Sciatic nerve (tissue), 2 donors: Measurements from ENCODE around the gene VTI1A. TPM values are rescaled to one million over a fixed set of nuclear protein-coding genes. Genes with fewer than 3 reads are reported as not detected.
A peak's percentile ranks its signal among the peaks of the same experiment; 100 is the strongest.
"Not testable (repeated sequence)": the region's sequence is repeated elsewhere in the genome, so short reads cannot be mapped to it uniquely, and the experiment has no call there.

Experiments used
- ATAC-seq: fragments of 200-7000 bp; cut with Tn5 transposase; one replicate; pipeline ENCODE4 v1.9.1; 2020; ENCODE audit warnings: mild to moderate bottlenecking, moderate library complexity
- DNase-seq: peaks from one replicate; pipeline ENCODE4 v3.0.0-alpha.2; 2020; ENCODE audit warnings: low spot score
- intact Hi-C: fragments of 100-400 bp; cut with DNase I; formaldehyde crosslinking; loops from one replicate; pipeline ENCODE4 v1.14.2; 2022
- total RNA-seq: library from RNA; stranded (reverse); fragmentation: NEBNext Ultra II Directional; extraction: Animal tissue kit (Norgen Biotek cat#: 25700); gene quantifications from one replicate; pipeline ENCODE4 v1.2.1, GENCODE V29; 2021
- donor health status: DM: no; HTN: no; CAD: no.
- donor health status: DM: no; HTN: no; CAD: no.

Gene VTI1A
- total RNA-seq, 1 donor from 2014 or later, result 44.0 TPM

DNA sequence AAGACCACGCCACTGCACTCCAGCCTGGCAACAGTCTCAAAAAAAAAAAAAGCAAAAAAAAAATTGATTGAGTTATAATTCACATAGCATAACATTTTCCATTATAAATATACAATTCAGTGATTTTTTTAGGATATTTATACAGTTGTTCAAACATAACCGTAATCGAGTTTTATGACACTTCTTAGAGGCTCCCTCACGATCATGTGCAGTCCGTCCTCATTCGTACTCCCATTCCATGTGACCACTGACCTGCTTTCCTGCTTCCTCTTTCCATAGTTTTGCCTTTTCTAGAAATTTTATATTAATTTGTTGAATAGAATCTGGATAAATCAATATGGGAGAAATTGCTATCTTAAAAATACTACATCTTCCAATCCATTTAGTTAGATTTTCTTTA is 45.7 kb downstream of the VTI1A start:
- ATAC-seq (no peak), DNase-seq (no peak)
- intact Hi-C loops, result no loop called here

DNA sequence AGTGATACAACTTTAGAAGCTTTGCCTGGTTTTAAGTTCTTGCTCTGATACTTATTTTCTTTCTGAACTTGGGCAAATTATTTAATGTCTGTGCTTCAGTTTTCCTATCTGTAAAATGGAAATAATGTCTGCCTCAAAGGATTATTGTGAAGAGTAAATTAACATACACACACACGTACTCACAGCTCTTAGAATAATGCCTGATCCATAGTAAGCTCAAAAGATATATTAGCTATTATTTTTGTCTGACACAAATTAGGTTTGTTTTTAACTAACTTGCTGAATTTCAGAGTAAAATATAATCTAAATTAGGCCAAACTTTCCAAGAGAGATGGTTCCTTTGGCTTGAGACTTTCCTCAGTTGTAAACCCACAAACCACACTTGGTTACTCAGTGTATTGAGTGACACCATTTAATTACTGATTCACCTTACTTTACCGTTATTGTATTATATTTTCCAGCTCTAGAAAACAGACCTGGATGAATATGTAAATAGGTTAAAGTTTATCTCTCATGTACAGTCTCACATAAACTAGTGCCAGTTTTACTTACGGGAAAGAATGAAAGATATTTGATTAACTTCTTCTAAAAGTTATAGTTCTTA is 50.4 kb downstream of the VTI1A start:
- intact Hi-C loops, result no loop called here
- no peak for ATAC-seq
- DNase-seq, result no peak

GRCh38 chr10:112498806-112499205 is 51.8 kb downstream of the VTI1A start:
- ATAC-seq (no peak), DNase-seq (no peak)
- intact Hi-C loops, result no loop called here

DNA sequence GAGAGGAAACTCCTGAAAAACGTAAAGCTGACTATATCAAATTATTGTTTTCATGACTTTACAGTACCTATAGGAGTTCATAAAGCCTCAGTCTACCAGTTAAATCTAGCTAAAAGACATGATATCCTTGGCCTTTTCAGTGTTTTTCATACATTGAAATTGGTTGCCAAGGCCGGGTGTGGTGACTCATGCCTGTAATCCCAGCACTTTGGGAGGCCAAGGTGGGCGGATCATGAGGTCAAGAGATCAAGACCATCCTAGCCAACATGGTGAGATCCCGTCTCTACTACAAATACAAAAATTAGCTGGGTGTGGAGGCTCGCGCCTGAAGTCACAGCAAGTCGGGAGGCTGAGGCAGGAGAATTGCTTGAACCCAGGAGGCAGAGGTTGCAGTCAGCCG is 53.0 kb downstream of the VTI1A start:
- ATAC-seq, intact Hi-C loops: not testable (repeated sequence)

DNA sequence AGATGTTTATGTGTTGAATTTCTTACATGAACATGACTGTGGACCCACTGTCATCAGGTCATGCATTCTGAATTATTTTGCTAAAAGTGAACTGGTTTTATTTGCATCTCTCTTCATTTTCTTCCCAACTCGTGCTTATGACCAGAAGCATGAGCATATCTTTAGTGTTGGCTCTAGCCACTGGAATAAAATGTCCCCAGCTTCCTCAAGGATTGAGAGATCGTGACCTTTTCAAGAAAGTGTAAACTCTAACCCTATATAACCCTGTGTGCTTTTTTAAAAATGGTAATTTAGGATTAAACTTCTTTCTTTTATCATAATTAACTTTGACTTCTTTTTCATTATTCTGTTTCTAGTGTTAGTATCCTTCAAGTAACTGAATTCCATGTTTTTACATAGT is 55.5 kb downstream of the VTI1A start:
- ATAC-seq (no peak), DNase-seq (no peak)
- intact Hi-C loops, result no loop called here

More for the DNA sequence above, 53.0 kb downstream of the VTI1A start:
- DNase-seq, result not testable (repeated sequence)

GRCh38 chr10:112503643-112504042 is 56.6 kb downstream of the VTI1A start:
- DNase-seq (no peak), ATAC-seq (no peak)
- intact Hi-C loops, result no loop called here

DNA sequence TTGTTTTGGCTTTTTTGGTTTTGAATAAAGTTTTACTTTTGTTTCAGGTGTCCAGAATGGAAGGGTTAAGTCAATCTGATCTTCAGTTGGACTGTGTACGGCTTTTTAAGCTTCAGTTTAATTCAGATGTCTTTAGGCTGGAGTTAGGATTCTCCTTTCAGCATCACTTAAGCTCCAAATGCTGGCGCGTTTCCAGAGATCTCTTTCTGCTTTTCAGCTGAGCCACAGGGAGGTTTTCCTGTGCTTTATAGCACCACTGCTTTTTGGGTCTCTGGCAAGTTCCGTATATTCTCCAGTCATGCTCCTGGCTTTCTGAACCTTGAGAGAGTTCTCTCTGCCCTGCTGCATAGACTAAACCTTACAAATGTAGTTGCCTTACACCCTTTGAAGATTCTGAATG is 60.0 kb downstream of the VTI1A start:
- no peak for ATAC-seq
- no peak for DNase-seq
- intact Hi-C loops, result no loop called here

GRCh38 chr10:112507988-112508387 is 61.0 kb downstream of the VTI1A start:
- intact Hi-C loops, result no loop called here
- no peak for DNase-seq
- ATAC-seq, result no peak

DNA sequence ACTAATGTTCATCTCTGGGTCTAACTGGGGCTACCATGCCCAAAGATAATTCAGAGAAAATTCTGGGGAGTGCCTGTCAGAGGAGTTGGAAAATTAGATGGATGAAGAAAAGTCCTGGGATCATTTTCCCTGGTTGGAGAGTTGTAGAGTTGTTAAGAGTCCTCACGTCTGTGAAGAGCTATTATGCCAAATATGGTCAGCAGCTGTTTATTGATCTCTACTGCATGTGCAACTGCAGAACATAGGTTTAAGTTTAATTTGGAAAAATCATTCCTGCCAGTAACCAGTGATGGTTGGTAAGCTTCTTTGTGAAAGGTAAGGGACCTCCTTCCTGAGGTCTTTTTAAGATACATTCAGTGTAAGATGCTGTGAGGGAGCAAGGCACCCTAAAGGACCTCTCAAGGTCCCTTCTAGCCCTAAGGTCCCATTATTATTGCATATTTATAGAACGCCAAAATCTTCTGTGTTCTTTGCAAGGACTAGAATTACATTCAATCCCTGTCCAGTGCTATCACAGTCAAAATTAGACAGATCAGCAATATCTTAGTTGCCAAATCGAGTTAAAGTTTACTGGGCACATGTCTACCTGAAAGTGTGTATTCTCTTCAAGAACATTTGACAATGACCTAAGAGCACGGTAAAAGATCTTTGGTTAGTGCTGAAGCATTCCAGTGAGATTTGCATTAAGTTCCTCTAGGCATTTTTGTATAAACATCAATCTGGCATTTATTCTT is 62.7 kb downstream of the VTI1A start:
- intact Hi-C loops, result no loop called here
- DNase-seq (no peak), ATAC-seq (no peak)

GRCh38 chr10:112510384-112510783 is 63.4 kb downstream of the VTI1A start:
- intact Hi-C loops, result no loop called here
- no peak for ATAC-seq

GRCh38 chr10:112512294-112512693 is 65.3 kb downstream of the VTI1A start:
- ATAC-seq (no peak), DNase-seq (no peak)
- intact Hi-C loops, result no loop called here

More at GRCh38 chr10:112510384-112510783, 63.4 kb downstream of the VTI1A start:
- DNase-seq, result no peak

DNA sequence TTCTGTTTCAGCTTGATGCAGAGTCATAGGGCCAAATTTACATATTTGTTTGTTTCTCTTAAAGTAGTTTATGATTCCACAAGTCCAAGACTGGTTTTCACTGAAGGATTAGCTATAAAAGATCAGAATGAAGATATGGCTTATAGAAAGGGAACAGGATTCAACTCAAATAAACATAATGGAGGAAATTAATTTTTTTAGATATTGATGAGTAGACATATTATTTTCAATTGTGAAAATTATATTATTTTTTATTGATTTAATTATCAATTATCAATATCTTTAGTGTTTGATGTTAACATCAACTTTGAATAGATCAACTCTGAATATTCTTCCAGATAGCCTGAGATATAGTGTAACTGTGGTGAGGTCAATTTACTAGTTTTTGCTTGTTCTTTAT is 68.1 kb downstream of the VTI1A start:
- no peak for ATAC-seq
- intact Hi-C loops, result no loop called here
- no peak for DNase-seq

GRCh38 chr10:112515852-112516251 is 68.8 kb downstream of the VTI1A start:
- DNase-seq, result no peak
- intact Hi-C loops, result no loop called here
- ATAC-seq, result no peak

GRCh38 chr10:112517451-112517862 is 70.4 kb downstream of the VTI1A start:
- DNase-seq, result no peak
- intact Hi-C loops, result no loop called here
- no peak for ATAC-seq

- no peak for ATAC-seq
- DNase-seq, result no peak
- intact Hi-C loops, result no loop called here
Measured at GRCh38 chr10:112519133-112519761, 72.2 kb downstream of the VTI1A start.

- intact Hi-C loops, result no loop called here
- ATAC-seq (no peak), DNase-seq (no peak)
Measured at GRCh38 chr10:112520914-112521313, 73.9 kb downstream of the VTI1A start.

GRCh38 chr10:112524641-112525040 is 77.6 kb downstream of the VTI1A start:
- intact Hi-C loops, result no loop called here
- no peak for ATAC-seq
- no peak for DNase-seq

DNA sequence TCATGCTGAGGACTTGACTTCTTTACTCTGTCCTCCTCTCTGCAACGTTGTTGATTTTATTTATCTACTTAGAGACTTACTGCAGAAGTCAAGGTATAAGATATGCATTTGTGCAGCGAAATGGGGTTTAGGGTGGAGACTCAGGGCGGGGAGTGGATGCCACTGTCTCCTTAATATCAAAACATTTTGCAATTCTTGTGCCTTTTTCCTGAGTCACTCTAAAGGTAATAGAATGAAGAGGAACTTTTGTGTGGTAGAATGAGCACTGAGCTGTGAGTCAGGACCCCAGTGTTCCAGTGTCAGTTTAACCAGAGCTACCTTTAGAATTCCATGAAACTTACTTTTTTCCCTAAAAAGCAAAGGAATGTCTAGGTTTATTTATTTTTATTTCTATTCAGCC is 78.2 kb downstream of the VTI1A start:
- DNase-seq (no peak), ATAC-seq (no peak)
- intact Hi-C loops, result no loop called here

DNA sequence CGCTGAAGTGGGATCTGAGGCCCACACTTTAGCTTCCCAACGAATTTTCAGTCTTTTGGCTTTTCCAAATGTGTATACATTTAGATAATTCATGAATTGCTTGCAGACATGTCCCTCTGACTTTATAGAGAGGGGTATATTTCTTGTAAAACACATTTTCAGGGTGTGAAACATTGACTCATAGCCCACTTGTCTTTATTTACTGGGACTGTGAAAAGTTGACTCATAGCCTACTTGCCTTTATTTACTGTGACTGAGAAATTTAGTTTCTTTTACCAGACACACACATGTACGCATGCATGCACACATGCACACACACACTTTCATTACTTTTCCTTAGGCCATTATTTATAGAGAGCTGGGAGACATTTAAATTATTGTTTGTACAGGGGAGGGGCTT is 79.1 kb downstream of the VTI1A start:
- no peak for ATAC-seq
- intact Hi-C loops, result no loop called here

GRCh38 chr10:112526906-112527305 is 79.9 kb downstream of the VTI1A start:
- ATAC-seq, result peak; percentile 74
- intact Hi-C loops, result no loop called here
- DNase-seq, result no peak

More for the DNA sequence above, 79.1 kb downstream of the VTI1A start:
- no peak for DNase-seq
